ENCODE results near the gene AKT2. TPM values are rescaled to one million over a fixed set of nuclear protein-coding genes. Genes with fewer than 3 reads are reported as not detected.

The AKT2 gene
- polyA plus RNA-seq, 1 donor (not counting 4 experiments of a cell fraction or from before 2014, with no cell fraction given) = 108 TPM

GRCh38 chr19:40263440-40264313 lies 21.5 kb downstream of the AKT2 start:
- no peak overlapping the region for H2AFZ ChIP-seq (ENCODE audit: control insufficient read depth, low read length)
- H3K36me3 ChIP-seq (ENCODE audit: control insufficient read depth in 2 of 2, extremely low read depth in 1 of 2, insufficient read depth in 2 of 2, low read length in 2 of 2) = peaks cover 6 to 26% of the 10 kb centered on the region in 2 experiments
- no peak overlapping the region for H3K27ac ChIP-seq (ENCODE audit: control insufficient read depth, insufficient read depth, low read length)
- TF ChIP-seq EZH2 (IDR thresholded peaks at IDR 0.05; ENCODE audit: low read length) (no peak), CTCF (optimal IDR thresholded peaks at IDR 0.05 in 1 of 3, IDR thresholded peaks at IDR 0.05 in 1 of 3, conservative IDR thresholded peaks at IDR 0.05 in 1 of 3; ENCODE audit: extremely low read depth in 1 of 3, insufficient read depth in 2 of 3, low read length in 3 of 3) (no peak)
- H3K9me3 ChIP-seq (ENCODE audit: control insufficient read depth, low read depth, low read length) = no peaks in the 10 kb centered on the region
- peaks cover 56% of the 10 kb centered on the region for H3K79me2 ChIP-seq (ENCODE audit: control insufficient read depth, insufficient read depth, low read length)
- no peaks in the 10 kb centered on the region for H3K27me3 ChIP-seq (ENCODE audit: control insufficient read depth, extremely low read depth, insufficient read depth, low read length)
- H3K9ac ChIP-seq (ENCODE audit: control insufficient read depth, extremely low read depth, insufficient read depth, low read length) = no peak overlapping the region
- H3K9me1 ChIP-seq (ENCODE audit: control insufficient read depth, extremely low read depth, insufficient read depth, low read length) = peaks cover 4% of the 10 kb centered on the region
- dilution Hi-C loops (cut with MboI; ENCODE audit: extremely low pct_ligation_motif_present, low sequenced_read_pairs) = no loop called here
- no peaks in the 10 kb centered on the region for H3K4me1 ChIP-seq (ENCODE audit: control insufficient read depth, extremely low read depth, insufficient read depth, low read length)
- H3K4me2 ChIP-seq (ENCODE audit: control insufficient read depth, extremely low read depth, insufficient read depth, low read depth, low read length) = no peak overlapping the region
- DNase-seq (ENCODE audit: low read depth, low spot score) = no peak
- FAIRE-seq = no peak
- H4K20me1 ChIP-seq (ENCODE audit: control insufficient read depth, extremely low read depth, insufficient read depth, low read length) = peaks cover 5% of the 10 kb centered on the region
- H3K4me3 ChIP-seq (ENCODE audit: control insufficient read depth in 2 of 3, extremely low read depth in 1 of 3, insufficient read depth in 2 of 3, low read depth in 1 of 3, low read length in 3 of 3) = no peak overlapping the region

- DNase-seq (ENCODE audit: low read depth, low spot score) (no peak), FAIRE-seq (no peak)
- Histone ChIP-seq H3K4me2 (ENCODE audit: control insufficient read depth, extremely low read depth, insufficient read depth, low read depth, low read length) (no peak overlapping the region), H3K9me3 (ENCODE audit: control insufficient read depth, low read depth, low read length) (no peaks in the 10 kb centered on the region), H3K36me3 (ENCODE audit: control insufficient read depth in 2 of 2, extremely low read depth in 1 of 2, insufficient read depth in 2 of 2, low read length in 2 of 2) (peaks cover 6 to 24% of the 10 kb centered on the region in 2 experiments), H3K9me1 (ENCODE audit: control insufficient read depth, extremely low read depth, insufficient read depth, low read length) (peaks cover 6% of the 10 kb centered on the region), H3K9ac (ENCODE audit: control insufficient read depth, extremely low read depth, insufficient read depth, low read length) (no peak overlapping the region), H4K20me1 (ENCODE audit: control insufficient read depth, extremely low read depth, insufficient read depth, low read length) (peaks cover 11% of the 10 kb centered on the region), H3K79me2 (ENCODE audit: control insufficient read depth, insufficient read depth, low read length) (peaks cover 53% of the 10 kb centered on the region), H3K27me3 (ENCODE audit: control insufficient read depth, extremely low read depth, insufficient read depth, low read length) (no peaks in the 10 kb centered on the region), H2AFZ (ENCODE audit: control insufficient read depth, low read length) (no peak overlapping the region), H3K4me1 (ENCODE audit: control insufficient read depth, extremely low read depth, insufficient read depth, low read length) (peaks cover 2% of the 10 kb centered on the region), H3K4me3 (ENCODE audit: control insufficient read depth in 2 of 3, extremely low read depth in 1 of 3, insufficient read depth in 2 of 3, low read depth in 1 of 3, low read length in 3 of 3) (no peak overlapping the region), H3K27ac (ENCODE audit: control insufficient read depth, insufficient read depth, low read length) (no peak overlapping the region)
- TF ChIP-seq CTCF (optimal IDR thresholded peaks at IDR 0.05 in 1 of 3, IDR thresholded peaks at IDR 0.05 in 1 of 3, conservative IDR thresholded peaks at IDR 0.05 in 1 of 3; ENCODE audit: extremely low read depth in 1 of 3, insufficient read depth in 2 of 3, low read length in 3 of 3) (no peak), EZH2 (IDR thresholded peaks at IDR 0.05; ENCODE audit: low read length) (no peak)
- dilution Hi-C loops (cut with MboI; ENCODE audit: extremely low pct_ligation_motif_present, low sequenced_read_pairs) = no loop called here
These were observed 22.7 kb downstream of the AKT2 start for GRCh38 chr19:40262422-40262821.

Data from keratinocyte (primary cell).